GM12878 (cell line): ENCODE results near the gene PCDH11X.
"Not testable (repeated sequence)": the region's sequence is repeated elsewhere in the genome, so short reads cannot be mapped to it uniquely, and the experiment has no call there.

Experiments used
- BMI1 ChIP-seq: fragments of 450-650 bp; IDR thresholded peaks from 2 replicates; pipeline ENCODE4 v1.6.1; 2016; ENCODE audit warnings: mild to moderate bottlenecking, moderate library complexity, borderline replicate concordance
- EGR1 ChIP-seq, 2 experiments: IDR thresholded peaks; 1 replicate in 1 of 2; 2 replicates in 1 of 2; pipeline ENCODE4 v1.6.1; 2011 to 2012; ENCODE audit warnings: low read depth in 2 of 2, low read length in 2 of 2, borderline replicate concordance in 1 of 2, mild to moderate bottlenecking in 1 of 2, moderate library complexity in 1 of 2
- EZH2 ChIP-seq: IDR thresholded peaks from 2 replicates; pipeline ENCODE4 v1.6.1; 2012; ENCODE audit warnings: low read depth, mild to moderate bottlenecking, control low read depth, inconsistent platforms, low read length, borderline replicate concordance; ENCODE audit not compliant: control insufficient read depth
- MYC ChIP-seq: IDR thresholded peaks from 2 replicates; pipeline ENCODE4 v1.6.1; 2011; ENCODE audit warnings: mild to moderate bottlenecking, low read length, moderate library complexity, inconsistent platforms; ENCODE audit not compliant: insufficient read depth, insufficient replicate concordance, insufficient read length, severe bottlenecking
- RBBP5 ChIP-seq: fragments of 200-600 bp; sonication (generic); conservative IDR thresholded peaks from 2 replicates; pipeline ENCODE4 v1.6.1; 2016
- RCOR1 ChIP-seq: conservative IDR thresholded peaks from 2 replicates; pipeline ENCODE4 v1.6.1; 2012; ENCODE audit warnings: low read depth, low read length, improper control_type of control experiment
- SIN3A ChIP-seq: IDR thresholded peaks from 2 replicates; pipeline ENCODE4 v1.6.1; 2012; ENCODE audit warnings: low read depth, low read length, improper control_type of control experiment
- ZNF24 ChIP-seq: fragments of 450-650 bp; IDR thresholded peaks from 2 replicates; pipeline ENCODE4 v1.6.1; 2017; ENCODE audit warnings: antibody characterized with exemption, mild to moderate bottlenecking
- TF ChIP-seq, protein P1 (sequence below), 3 experiments: IDR thresholded peaks in 2 of 3; conservative IDR thresholded peaks in 1 of 3; 2 replicates each; pipeline ENCODE4 v1.5.1; 2011; ENCODE audit warnings: low read depth in 3 of 3, low read length in 3 of 3, mild to moderate bottlenecking in 3 of 3, control low read depth in 2 of 3, moderate library complexity in 2 of 3, inconsistent platforms in 1 of 3, mixed read lengths in 1 of 3; ENCODE audit not compliant: control insufficient read depth in 2 of 3, insufficient read depth in 1 of 3; ENCODE audit errors: extremely low read depth in 1 of 3

DNA sequence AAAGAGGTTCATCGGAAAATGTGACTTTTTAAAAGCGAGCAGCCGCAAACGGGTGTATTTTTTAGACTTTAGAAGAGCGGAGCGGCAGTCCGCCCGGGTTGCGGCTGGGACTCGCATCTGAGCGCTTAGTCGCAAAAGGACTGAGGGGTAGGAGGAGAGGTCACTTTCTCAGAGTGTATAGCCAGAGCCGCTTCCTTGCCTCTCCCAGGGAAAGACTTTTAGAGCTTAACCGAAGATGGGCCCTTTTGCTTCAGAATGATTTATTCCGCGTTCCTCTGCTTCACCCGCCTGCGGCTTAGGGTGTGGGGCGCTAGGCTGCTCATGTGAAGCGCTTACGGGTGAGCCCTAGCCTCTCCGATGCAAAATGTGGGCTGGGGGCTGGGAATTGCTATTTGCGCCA lies 1.5 kb downstream of the PCDH11X start:
- TF ChIP-seq EGR1 (IDR thresholded peaks at IDR 0.05; ENCODE audit: borderline replicate concordance in 1 of 2, low read depth in 2 of 2, low read length in 2 of 2); ZNF24; BMI1; RBBP5; MYC; RCOR1; EZH2; SIN3A: not testable (repeated sequence)
- TF ChIP-seq, protein P1, sequence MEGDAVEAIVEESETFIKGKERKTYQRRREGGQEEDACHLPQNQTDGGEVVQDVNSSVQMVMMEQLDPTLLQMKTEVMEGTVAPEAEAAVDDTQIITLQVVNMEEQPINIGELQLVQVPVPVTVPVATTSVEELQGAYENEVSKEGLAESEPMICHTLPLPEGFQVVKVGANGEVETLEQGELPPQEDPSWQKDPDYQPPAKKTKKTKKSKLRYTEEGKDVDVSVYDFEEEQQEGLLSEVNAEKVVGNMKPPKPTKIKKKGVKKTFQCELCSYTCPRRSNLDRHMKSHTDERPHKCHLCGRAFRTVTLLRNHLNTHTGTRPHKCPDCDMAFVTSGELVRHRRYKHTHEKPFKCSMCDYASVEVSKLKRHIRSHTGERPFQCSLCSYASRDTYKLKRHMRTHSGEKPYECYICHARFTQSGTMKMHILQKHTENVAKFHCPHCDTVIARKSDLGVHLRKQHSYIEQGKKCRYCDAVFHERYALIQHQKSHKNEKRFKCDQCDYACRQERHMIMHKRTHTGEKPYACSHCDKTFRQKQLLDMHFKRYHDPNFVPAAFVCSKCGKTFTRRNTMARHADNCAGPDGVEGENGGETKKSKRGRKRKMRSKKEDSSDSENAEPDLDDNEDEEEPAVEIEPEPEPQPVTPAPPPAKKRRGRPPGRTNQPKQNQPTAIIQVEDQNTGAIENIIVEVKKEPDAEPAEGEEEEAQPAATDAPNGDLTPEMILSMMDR (IDR thresholded peaks at IDR 0.05 in 2 of 3, conservative IDR thresholded peaks at IDR 0.05 in 1 of 3; ENCODE audit: control insufficient read depth in 2 of 3, extremely low read depth in 1 of 3, insufficient read depth in 1 of 3, low read depth in 3 of 3, low read length in 3 of 3), result not testable (repeated sequence)
